ENCODE results near the gene SMAGP.

GRCh38 chr12:51214895-51215294, 55.3 kb downstream of the SMAGP start:
- no peak for TF ChIP-seq CTCF (IDR thresholded peaks at IDR 0.05)
- no peak for TF ChIP-seq POLR2A (IDR thresholded peaks at IDR 0.05)
- TF ChIP-seq POLR2AphosphoS5 (IDR thresholded peaks at IDR 0.05), result no peak
